Measurements from ENCODE around the gene SOX10.
"Not testable (repeated sequence)": the region's sequence is repeated elsewhere in the genome, so short reads cannot be mapped to it uniquely, and the experiment has no call there.

SOX10 gene

DNA sequence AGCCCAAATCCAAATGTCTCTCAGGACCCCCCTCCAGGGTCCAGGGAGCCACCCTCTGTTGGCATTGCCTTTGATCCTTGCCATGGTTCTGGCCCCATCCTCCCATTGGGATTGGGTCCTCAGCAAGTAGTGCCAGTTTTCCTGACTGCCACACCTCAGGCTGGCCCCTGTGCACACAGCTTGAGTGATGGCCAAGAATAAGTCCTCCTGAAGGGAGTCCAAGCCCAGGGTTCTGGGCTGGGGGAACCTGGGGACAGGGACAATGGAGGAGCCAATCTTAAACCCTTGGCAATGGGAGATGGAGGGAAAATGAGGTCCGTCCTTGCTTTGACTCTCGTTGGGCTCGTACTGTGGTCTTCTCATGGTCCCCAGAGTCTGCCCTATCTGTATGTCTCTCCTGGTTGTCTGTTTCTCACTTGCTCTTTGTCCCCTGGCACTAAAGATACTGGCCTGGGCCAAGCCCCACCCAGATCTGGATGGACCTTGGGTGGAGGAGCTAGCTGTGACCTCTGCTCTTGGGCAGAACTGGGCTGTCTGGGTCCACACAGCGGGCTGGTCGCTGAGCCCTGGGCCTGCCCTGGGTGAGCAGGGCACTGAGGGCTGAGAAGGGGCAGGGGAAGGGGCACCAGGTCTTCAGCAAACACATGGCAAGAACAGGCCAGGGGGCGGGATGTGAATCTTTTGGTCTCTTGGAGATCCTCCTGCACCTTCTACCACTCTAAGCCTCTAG lies 2.9 kb downstream of the SOX10 start:
- TF ChIP-seq, protein P1, sequence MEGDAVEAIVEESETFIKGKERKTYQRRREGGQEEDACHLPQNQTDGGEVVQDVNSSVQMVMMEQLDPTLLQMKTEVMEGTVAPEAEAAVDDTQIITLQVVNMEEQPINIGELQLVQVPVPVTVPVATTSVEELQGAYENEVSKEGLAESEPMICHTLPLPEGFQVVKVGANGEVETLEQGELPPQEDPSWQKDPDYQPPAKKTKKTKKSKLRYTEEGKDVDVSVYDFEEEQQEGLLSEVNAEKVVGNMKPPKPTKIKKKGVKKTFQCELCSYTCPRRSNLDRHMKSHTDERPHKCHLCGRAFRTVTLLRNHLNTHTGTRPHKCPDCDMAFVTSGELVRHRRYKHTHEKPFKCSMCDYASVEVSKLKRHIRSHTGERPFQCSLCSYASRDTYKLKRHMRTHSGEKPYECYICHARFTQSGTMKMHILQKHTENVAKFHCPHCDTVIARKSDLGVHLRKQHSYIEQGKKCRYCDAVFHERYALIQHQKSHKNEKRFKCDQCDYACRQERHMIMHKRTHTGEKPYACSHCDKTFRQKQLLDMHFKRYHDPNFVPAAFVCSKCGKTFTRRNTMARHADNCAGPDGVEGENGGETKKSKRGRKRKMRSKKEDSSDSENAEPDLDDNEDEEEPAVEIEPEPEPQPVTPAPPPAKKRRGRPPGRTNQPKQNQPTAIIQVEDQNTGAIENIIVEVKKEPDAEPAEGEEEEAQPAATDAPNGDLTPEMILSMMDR (IDR thresholded peaks at IDR 0.05; ENCODE audit: low read depth, low read length, missing control alignments): no peak
- no peak overlapping the region for H3K4me3 ChIP-seq (ENCODE audit: low read depth, low read length)
- in situ Hi-C loops (cut with HindIII; ENCODE audit: low sequenced_read_pairs): no loop called here
- DNase-seq (ENCODE audit: low read depth): no peak

DNA sequence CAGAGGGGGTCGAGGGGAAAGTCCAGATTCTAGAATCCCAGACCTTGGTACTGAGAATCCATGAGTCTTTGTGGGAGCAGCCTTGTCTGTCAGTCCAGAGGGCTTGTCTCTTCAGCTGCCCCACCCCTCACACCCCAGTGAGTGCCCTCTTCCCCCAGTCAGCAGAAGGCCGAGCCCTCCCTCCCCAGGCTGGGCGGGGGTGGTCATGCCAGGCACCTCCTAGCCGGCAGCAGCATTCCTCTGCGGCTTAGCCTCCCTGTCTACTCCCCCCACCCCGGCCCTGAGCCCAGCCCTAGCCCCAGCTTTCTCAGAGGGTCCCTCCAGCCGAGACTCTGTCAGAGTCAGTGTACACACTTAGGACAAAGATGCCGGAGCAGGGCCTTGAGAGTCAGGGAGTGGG lies 4.6 kb downstream of the SOX10 start:
- TF ChIP-seq, protein P1 (IDR thresholded peaks at IDR 0.05; ENCODE audit: low read depth, low read length, missing control alignments): no peak
- H3K4me3 ChIP-seq (ENCODE audit: low read depth, low read length): no peak overlapping the region
- in situ Hi-C loops (cut with HindIII; ENCODE audit: low sequenced_read_pairs): no loop called here
- DNase-seq (ENCODE audit: low read depth): no peak

DNA sequence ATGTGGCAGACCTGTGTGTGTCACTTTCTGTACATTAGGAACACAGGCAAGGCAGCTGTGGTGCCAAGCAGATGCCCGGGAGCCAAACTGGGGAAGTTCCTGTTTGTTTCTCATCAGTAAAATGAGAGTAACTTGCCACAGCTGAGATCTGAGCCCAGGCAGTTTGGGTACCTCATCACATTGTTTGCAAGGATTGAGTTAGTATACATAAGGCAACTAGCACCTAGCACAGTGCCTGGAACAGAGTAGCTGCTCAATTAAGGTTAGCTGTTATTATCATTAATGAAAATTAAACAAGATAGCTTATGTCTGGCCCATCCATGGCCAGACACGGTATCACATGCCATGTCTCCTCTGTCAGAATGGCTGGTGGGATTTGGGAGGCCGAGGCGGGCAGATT lies 7.8 kb downstream of the SOX10 start:
- no peak for DNase-seq (ENCODE audit: low read depth)
- TF ChIP-seq, protein P1 (IDR thresholded peaks at IDR 0.05; ENCODE audit: low read depth, low read length, missing control alignments): no peak
- H3K4me3 ChIP-seq (ENCODE audit: low read depth, low read length): no peak overlapping the region
- in situ Hi-C loops (cut with HindIII; ENCODE audit: low sequenced_read_pairs): no loop called here

DNA sequence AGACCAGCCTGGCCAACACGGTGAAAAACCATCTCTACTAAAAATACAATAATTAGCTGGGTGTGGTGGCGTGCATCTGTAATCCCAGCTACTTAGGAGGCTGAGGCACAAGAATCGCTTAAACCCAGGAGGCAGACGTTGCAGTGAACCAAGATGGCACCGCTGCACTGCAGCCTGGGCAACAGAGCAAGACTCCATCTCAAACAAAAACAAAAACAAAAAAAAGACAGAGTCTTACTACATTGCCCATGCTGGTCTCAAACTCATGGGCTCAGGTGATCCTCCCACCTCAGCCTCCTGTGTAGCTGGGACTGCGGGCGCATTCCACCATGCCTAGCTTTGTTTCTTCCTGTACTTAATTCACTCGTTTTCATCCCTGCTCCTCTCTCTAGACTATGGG lies 8.3 kb downstream of the SOX10 start:
- in situ Hi-C loops (cut with HindIII; ENCODE audit: low sequenced_read_pairs); DNase-seq (ENCODE audit: low read depth); H3K4me3 ChIP-seq (ENCODE audit: low read depth, low read length): not testable (repeated sequence)

DNA sequence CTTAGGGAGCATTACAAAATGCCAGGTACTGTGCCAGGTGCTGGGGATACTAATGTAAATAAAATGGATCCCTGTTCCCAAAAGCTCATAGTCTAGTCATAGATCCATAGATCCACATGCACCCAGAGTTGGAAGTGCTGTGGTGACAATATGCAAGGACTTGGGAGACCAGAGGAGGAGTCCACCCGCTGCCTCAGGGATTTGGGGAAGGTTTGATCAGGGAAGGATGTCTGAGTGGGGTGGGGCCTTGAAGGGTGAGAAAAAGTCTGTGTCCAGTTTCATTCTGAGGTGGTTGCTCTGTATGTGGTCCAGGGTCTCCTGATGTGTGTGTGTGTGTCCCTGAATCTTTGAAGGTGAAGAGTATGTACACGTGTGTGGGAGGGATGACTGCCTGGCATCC lies 9.2 kb downstream of the SOX10 start:
- DNase-seq (ENCODE audit: low read depth): no peak
- H3K4me3 ChIP-seq (ENCODE audit: low read depth, low read length): no peak overlapping the region
- in situ Hi-C loops (cut with HindIII; ENCODE audit: low sequenced_read_pairs): no loop called here
- TF ChIP-seq, protein P1 (IDR thresholded peaks at IDR 0.05; ENCODE audit: low read depth, low read length, missing control alignments): no peak

DNA sequence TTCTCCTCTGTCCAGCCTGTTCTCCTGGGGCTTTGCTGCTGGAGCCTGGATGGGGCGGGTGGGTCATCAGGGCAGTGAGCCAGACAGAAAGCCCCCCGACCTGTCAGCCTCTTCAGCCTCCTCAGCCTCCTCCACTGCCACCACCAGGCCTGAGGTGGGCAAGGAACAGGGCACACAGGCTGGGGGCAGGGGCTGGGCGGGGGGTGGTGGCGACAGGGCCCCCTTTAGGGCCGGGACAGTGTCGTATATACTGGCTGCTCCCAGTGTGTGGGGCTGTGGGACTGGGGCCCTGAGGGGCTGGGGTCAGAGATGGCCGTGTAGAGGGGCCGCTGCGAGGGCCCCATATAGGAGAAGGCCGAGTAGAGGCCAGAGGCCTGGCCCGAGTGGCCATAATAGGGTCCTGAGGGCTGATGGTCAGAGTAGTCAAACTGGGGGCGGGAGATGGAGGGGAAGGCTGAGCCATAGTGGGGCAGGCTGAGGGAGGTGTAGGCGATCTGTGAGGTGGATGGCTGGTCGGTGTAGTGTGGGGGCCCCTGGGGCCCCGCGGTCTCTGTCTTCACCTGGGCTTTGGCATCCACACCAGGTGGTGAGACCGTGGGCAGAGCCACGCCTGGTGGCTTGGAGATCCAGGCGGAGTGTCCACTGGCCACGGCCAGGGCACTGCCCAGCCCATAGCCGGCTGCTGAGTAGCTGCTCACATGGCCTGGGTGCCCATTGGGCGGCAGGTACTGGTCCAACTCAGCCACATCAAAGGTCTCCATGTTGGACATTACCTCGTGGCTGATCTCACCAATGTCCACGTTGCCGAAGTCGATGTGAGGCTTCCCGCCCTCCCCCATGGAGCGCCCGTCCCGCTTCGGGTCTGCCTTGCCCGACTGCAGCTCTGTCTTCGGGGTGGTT lies 10.8 kb downstream of the SOX10 start:
- H3K4me3 ChIP-seq (ENCODE audit: low read depth, low read length): no peak overlapping the region
- in situ Hi-C loops (cut with HindIII; ENCODE audit: low sequenced_read_pairs): no loop called here
- TF ChIP-seq, protein P1 (IDR thresholded peaks at IDR 0.05; ENCODE audit: low read depth, low read length, missing control alignments): no peak
- no peak for DNase-seq (ENCODE audit: low read depth)

DNA sequence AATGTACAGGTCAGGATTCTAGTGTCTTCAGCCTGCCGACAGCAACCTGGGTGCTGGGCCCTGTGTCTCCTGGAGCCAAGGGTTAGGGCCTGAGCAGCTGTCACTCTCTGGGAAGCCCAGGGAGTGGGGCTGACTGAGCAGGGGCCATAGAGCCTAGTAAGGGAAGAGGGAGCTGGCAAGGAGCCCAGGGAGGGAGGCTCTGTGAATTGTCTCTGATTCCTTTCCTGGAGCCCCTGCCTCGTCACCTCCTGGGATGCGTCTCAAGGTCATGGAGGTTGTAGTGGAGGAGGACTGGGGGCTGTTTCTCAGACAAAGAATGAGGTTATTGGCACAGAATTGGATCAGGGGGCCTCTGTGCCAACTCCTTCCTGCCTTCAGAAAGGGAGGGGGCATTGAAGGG lies 11.8 kb downstream of the SOX10 start:
- no peak for DNase-seq (ENCODE audit: low read depth)
- H3K4me3 ChIP-seq (ENCODE audit: low read depth, low read length): no peak overlapping the region
- in situ Hi-C loops (cut with HindIII; ENCODE audit: low sequenced_read_pairs): no loop called here
- TF ChIP-seq, protein P1 (IDR thresholded peaks at IDR 0.05; ENCODE audit: low read depth, low read length, missing control alignments): no peak
